Stimulated activated CD4-positive, alpha-beta T cell treated with anti-CD3 and anti-CD28 coated beads, Interleukin-4, amount 100 ng/mL, for 4 hours (primary cell): ENCODE data around the gene IRF6.

Experiments
- DNase-seq, 2 experiments: peaks; one replicate each; pipeline ENCODE4 v3.0.0-alpha.2; 2020

Gene IRF6

GRCh38 chr1:209756615-209757445 is 49.1 kb downstream of the IRF6 start:
- DNase-seq = peak in 1 of 2 experiments; percentile 36

GRCh38 chr1:209755926-209756614 is 49.9 kb downstream of the IRF6 start, which contains the start of gene TRAF3IP3:
Gene TRAF3IP3 (plus strand): TSS chr1:209756053. CDS start chr1:209760040, 3,987 bp downstream.
- peak; percentile 57 to 69 for DNase-seq

- no peak for DNase-seq
These were observed 50.7 kb downstream of the IRF6 start for GRCh38 chr1:209755256-209755655.

GRCh38 chr1:209752890-209753289 is 53.1 kb downstream of the IRF6 start:
- no peak for DNase-seq

GRCh38 chr1:209751627-209752231 is 54.2 kb downstream of the IRF6 start:
- DNase-seq = no peak

- no peak for DNase-seq
These were observed 56.1 kb downstream of the IRF6 start for GRCh38 chr1:209749670-209750323.

GRCh38 chr1:209749205-209749604 is 56.7 kb downstream of the IRF6 start:
- DNase-seq = no peak

GRCh38 chr1:209748620-209749019 is 57.3 kb downstream of the IRF6 start:
- no peak for DNase-seq

- DNase-seq = peak; percentile 69 to 81
These were observed 58.2 kb downstream of the IRF6 start for GRCh38 chr1:209747580-209748262.

- no peak for DNase-seq
These were observed 59.3 kb downstream of the IRF6 start for GRCh38 chr1:209746451-209747165.

- no peak for DNase-seq
These were observed 62.8 kb downstream of the IRF6 start for GRCh38 chr1:209743145-209743482.

GRCh38 chr1:209742409-209743144 is 63.4 kb downstream of the IRF6 start:
- DNase-seq = no peak

GRCh38 chr1:209741889-209742288 is 64.1 kb downstream of the IRF6 start:
- DNase-seq = no peak

- DNase-seq = no peak
These were observed 64.7 kb downstream of the IRF6 start for GRCh38 chr1:209741193-209741592.

GRCh38 chr1:209738270-209738669 is 67.7 kb downstream of the IRF6 start:
- no peak for DNase-seq

GRCh38 chr1:209737118-209737505 is 68.8 kb downstream of the IRF6 start:
- DNase-seq = no peak

- DNase-seq = no peak
These were observed 69.3 kb downstream of the IRF6 start for GRCh38 chr1:209736490-209737117.
